GM12872 (cell line): ENCODE measurements around the gene TM7SF3.

Experiments
- CTCF ChIP-seq: IDR thresholded peaks from 3 replicates; pipeline ENCODE4 v1.5.1; 2011; ENCODE audit warnings: low read depth, mild to moderate bottlenecking, low read length, moderate library complexity; ENCODE audit not compliant: insufficient read depth

TM7SF3 gene

DNA sequence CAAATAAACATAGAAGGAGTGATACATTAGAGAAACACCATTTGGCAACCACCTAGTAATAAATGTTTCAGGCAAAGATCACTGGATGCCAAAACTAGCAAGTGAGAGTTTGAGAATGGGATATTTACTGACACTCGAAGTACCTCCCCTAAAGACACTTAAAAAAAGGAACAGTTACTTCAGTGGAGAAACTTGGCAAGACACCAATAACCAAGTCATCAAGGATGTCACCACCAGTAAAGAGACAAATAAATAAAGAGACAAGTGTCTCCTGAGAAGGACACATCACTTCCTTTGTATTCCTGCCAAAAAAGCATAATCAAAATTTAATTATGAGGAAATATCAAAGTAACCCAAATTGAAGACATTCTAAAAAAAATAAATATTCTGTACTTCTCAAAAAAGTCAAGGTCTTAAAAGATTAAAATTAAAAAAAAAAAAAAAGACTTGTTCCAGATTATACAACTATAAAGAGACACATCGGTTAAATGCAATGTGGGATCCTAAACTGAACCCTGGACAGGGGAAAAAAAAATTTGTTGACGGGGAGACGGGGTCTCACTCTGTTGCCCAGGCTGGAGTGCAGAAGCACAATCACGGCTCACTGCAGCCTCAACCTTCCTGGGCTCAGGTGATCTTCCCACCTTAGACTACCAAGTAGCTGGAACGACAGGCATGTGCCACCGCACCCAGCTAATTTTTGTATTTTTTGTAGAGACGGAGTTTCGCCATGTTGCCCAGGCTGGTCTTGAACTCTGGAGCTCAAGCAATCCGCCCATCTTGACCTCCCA, 26.4 kb downstream of the TM7SF3 start:
- no peak for TF ChIP-seq CTCF

GRCh38 chr12:26982866-26983265, 31.3 kb downstream of the TM7SF3 start:
- no peak for TF ChIP-seq CTCF

- TF ChIP-seq CTCF = no peak
Measured at GRCh38 chr12:26979733-26980132, 34.5 kb downstream of the TM7SF3 start.

GRCh38 chr12:26978801-26979200, 35.4 kb downstream of the TM7SF3 start:
- no peak for TF ChIP-seq CTCF

DNA sequence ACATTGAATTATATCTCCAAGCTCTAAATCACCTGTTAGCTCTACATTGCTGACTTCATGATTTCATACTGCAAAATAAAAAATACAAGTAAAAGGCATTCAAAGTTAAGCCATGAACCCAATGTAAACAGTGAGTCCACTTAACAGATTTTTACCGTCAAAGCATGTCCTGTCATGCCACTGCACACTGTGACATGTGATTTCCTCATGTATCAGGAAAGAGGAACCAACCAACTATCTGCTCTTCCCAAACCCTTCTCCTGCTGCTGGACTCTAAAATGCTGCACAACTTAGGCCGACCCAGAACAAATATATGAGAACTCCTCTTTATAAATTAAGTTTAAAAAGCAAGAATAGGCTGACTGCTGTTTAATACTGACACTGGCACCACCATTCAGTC, 37.5 kb downstream of the TM7SF3 start:
- no peak for TF ChIP-seq CTCF

DNA sequence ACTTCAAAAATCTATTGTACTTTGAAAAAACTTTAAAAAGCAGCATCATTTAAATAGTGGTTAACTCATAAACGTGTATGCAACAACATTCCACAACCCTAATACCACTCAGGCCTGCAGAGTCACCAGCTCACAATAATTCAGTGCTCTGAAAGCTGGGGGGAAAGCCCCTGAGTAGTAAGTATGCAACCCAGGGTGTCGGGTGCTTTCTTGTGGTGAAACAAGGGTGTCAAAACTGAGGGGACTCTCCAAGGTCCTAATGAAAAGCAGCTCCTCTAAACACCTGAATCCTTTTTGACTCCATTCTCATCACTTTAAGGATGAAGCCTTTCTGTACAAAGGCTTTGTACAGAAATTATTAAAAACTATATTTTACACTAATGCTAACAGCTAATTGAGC, 42.2 kb downstream of the TM7SF3 start:
- no peak for TF ChIP-seq CTCF

- TF ChIP-seq CTCF = no peak
Measured at GRCh38 chr12:26970136-26970535, 44.0 kb downstream of the TM7SF3 start.
